ENCODE data around the gene NACAD.
"Not testable (repeated sequence)": the region's sequence is repeated elsewhere in the genome, so short reads cannot be mapped to it uniquely, and the experiment has no call there.

Gene NACAD

GRCh38 chr7:45116048-45116447 is 27.3 kb upstream of the NACAD start:
- DNase-seq, result no peak

- DNase-seq, result no peak
These were observed 26.2 kb upstream of the NACAD start for GRCh38 chr7:45114926-45115325.

DNA sequence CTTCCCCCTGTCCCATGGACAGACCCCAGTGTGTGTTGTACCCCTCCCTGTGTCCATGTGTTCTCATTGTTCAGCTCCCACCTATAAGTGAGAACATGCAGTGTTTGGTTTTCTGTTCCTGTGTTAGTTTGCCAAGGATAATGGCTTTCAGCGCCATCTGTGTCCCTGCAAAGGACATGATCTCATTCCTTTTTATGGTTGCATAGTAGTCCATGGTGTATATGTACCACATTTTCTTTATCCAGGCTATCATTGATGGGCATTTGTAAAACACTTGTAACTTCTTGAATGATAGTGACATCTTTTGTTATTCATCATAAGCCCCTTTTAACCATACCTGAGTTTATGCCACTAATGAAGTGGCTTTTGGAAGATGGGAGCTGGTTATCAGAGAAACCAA is 25.5 kb upstream of the NACAD start:
- DNase-seq, result not testable (repeated sequence)

GRCh38 chr7:45112648-45113047 is 23.9 kb upstream of the NACAD start:
- no peak for DNase-seq

DNA sequence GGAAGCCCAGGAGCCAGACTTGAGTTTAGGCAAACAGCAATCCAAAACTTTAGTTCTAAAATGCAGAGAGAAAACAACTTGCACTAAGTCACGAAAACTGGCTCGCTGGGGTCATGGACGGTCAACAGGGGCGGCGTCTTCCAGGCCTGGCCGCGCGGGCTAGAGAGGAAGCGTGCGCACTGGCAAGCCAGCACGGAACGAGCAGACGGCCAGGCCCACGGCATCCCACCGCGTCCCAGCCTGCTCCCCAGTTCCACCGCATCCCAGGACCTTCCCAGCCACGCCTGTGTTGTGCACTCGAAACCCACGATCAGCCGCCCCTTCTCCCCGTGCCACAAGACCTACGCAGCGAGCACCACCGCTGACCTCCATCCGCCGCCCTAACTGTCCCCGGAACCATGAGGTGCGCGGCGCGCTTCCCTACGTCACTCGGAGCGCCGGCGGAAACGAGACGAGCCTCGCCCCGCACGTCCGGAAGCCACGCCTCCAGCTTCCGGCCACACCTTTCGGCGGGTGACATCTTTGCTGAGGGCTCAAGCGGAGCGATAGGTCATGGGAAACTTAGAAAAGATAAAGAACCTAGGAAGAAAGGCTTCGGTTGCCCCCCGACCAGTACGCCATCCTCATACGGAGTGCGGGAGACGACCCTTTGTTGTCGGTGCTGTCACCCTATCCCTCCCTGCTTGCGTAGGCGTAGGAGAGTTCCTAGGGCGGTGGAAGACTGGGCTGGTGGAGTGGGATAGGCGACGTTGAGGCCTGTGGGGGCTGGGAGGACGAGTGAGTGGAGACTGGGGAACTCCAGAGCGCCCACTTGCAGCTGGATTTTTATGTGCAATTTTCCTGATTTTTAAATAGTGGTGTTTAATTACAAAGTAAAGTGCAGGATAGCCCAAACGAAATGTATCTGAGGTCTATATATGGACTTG is 22.8 kb upstream of the NACAD start, which contains the start of gene TBRG4:
TSS of gene TBRG4 (minus strand) at position 400 of the 926 bp plus-strand sequence. CDS start 2,460 bp downstream, outside the sequence.
- DNase-seq, result peak; percentile 96

DNA sequence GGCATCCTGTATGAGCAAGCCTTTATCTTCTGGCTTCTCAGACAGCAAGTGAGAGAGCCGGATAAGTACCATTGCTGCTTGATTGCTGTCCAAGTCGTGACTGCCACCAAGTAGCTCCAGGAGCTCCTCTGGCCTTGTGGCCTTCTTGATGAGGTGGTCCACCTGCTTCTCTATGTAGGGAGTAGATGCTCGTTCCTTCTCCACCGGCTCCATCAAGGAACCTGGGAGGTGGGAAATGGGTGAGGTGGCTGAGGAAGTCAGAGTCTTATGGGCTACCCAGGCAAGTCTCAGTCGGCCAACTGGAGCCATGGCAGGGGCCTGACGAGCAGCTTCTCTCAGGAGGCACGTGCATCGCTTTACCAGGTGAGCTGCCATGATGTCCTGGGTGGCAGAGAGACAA is 20.1 kb upstream of the NACAD start:
- no peak for DNase-seq

DNA sequence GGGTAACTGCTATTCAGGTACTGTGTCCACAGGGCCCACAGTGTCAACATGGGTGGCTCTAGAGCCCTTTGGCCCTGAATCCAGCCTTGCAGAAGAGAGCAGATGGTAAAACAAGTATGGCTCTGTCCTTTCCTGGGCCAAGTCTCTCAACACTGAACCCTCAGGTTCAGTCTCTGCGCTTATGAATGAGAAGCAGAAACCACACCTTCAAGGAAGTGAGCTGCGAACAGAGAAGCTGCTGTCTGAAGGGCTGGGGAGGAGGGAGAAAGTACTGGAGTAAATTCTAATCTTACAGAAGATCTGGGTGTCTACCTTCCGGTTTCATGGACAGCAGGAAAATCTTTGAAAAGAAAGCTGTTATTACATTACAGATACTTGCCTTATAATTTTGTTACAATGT is 18.6 kb upstream of the NACAD start:
- no peak for DNase-seq

DNA sequence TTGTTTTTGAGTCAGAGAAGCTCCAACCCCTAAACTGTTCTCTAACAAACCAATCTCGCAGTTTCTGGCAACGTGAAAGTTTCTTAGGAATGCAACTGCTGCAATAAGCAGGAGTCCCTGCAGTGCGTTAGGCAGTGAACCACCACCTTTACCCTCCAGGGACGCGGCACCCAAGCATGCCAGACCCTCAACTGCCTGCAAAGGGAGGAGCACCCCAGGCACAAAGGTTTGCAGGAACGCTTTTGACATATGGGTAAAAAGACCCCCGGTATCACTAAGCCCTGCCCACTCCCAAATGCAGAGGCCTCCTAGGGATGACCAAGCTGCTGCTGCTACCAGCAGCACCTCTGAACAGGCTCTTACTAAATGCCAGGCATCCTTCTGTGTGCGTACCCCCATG is 18.1 kb upstream of the NACAD start:
- no peak for DNase-seq

GRCh38 chr7:45105588-45106188 is 16.9 kb upstream of the NACAD start:
- DNase-seq, result no peak

- DNase-seq, result no peak
These were observed 16.2 kb upstream of the NACAD start for GRCh38 chr7:45104844-45105587.

GRCh38 chr7:45103958-45104843 is 15.4 kb upstream of the NACAD start:
- no peak for DNase-seq

- DNase-seq, result no peak
These were observed 14.3 kb upstream of the NACAD start for GRCh38 chr7:45102785-45103712.

- DNase-seq, result no peak
These were observed 13.0 kb upstream of the NACAD start for GRCh38 chr7:45101748-45102147.

DNA sequence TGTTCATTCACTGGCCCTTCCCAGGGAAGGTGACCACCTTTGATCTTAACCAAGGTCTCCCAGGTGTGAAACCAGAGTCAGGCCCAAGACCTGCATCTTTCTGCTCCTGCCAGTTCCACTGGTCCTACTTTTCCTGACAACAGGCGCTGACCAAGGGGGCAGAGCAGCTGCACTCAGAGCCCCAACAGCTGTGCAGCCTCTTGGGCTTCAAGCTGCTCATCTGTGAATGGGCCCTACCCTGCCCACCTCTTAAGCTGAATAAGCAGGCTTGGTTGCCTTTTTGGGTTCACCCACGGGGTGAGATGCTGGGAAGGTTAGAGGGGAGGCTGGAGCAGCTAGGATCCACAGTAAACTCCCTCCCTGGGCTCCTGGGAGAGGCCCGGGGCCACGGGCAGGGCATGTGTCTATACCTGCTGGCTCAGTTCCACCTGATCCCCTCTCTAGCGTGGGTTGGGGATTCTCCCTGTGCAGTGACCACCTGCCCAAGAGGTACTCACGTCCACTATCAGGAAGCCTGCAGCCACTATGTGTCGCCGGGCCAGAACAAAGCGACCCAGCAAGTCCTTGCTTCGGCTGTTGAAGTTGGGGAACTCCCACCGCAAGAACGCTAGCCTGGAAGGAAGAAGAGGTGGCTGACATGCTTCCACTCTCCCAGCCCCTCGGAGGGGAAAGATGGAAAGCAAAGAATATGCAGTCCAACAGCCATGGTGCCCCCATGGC is 12.2 kb upstream of the NACAD start:
- no peak for DNase-seq

DNA sequence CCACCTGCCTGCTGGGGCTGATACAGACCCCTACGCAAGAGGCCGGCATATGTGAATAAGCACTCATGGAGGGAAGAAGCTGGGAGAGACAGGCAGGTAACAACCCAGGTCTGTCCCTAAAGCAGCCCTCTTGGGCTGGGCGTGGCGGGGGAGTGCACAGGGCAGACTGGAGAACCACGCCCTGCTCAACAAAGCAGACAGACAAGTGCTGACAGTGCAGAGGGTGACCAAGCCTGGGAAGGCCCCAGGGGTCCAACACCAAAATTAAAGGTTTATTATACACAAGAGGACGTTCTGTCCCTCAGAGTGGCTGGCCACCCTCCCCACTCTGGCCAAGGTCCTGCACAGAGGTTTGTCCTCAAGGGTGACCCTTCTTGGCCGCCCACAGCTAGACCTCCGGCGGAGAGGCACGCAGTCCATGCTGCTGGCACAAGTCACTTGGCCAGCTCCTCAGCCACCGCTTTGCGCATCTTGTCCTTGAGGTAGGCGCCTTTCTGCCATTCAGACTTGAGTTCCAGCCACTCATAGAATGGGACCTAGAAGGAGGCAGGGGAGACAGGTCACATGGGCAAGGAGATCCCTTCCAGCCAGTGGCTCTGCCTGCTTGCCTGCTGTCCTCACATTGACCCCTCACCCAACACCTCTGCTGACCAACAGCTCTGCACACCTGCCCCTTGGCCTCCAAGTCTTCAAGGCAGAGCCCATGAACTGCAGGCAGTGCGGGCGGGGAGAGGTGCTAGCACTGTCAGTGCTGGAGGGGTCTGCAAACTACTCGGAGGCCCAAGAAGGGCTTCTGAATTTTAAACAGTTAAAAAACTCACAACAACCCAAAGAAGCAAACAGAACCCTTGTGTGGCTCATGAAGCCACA is 11.4 kb upstream of the NACAD start:
- DNase-seq, result no peak

DNA sequence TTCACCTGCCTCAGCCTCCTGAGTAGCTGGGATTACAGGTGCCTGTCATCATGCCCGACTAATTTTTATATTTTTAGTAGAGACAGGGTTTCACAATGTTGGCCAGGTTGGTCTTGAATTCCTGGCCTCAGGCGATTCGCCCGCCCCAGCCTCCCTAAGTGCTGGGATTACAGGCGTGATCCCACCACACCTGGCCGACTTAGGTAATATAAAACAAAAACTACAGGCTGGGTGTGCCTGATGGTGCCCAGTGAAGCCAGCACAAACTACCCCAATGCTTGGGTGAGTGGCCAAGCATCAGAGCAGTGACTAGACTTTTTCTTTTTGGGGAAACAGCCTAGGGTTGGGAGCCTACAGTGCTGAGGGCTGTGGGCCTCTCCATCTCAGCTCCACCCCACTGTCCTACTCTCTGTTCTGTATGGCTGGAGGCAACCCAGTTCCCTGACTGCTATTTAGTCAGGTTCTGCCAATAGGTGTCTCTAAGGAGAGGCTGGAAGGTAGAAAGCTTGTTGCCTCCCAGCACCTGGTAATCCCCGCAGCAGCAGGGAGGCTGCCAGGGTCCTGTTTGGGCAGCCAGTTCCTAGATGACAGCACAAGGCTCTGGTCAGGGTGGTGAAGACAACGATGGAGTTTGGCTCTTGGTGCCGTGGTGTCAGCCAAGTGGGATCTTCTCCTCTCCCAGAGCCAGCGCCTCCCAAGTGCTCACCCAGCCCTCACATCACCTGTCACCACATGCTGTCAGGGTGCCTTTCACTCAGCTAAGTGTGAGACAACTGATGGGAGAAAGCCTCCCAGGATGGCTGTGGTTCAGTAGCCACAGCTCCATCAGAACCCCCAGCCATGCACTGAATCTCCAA is 10.4 kb upstream of the NACAD start:
- no peak for DNase-seq

GRCh38 chr7:45092931-45093235 is 4.1 kb upstream of the NACAD start:
- no peak for DNase-seq

- no peak for DNase-seq
These were observed 3.5 kb upstream of the NACAD start for GRCh38 chr7:45092100-45092930.
